ENCODE measurements around the gene AADACL2. TPM values are rescaled to one million over a fixed set of nuclear protein-coding genes. Genes with fewer than 3 reads are reported as not detected.
"Not testable (repeated sequence)": the region's sequence is repeated elsewhere in the genome, so short reads cannot be mapped to it uniquely, and the experiment has no call there.

The AADACL2 gene
- total and polyA plus RNA-seq, 9 of the 15 experiments (the other 6 are each of a cell fraction or from before 2014, with no cell fraction given), result not detected

- TF ChIP-seq FOXM1 (IDR thresholded peaks at IDR 0.05; ENCODE audit: low read depth) (no peak), FOXM1 (CRISPR knock-in tag; IDR thresholded peaks at IDR 0.05; ENCODE audit: low read depth) (no peak), MLX (CRISPR knock-in tag; conservative IDR thresholded peaks at IDR 0.05) (no peak), STAT6 (CRISPR knock-in tag; IDR thresholded peaks at IDR 0.05) (no peak), SNRNP70 (optimal IDR thresholded peaks at IDR 0.05; ENCODE audit: low read depth, low read length) (no peak), SMARCE1 (IDR thresholded peaks at IDR 0.05) (no peak)
- H3K9me1 ChIP-seq (ENCODE audit: control insufficient read depth, insufficient read depth, low read length), result no peaks in the 10 kb centered on the region
- no peaks in the 10 kb centered on the region for H3K36me3 ChIP-seq (ENCODE audit: control insufficient read depth, insufficient read depth, low read length)
- no peaks in the 10 kb centered on the region for H3K79me2 ChIP-seq (ENCODE audit: control insufficient read depth, insufficient read depth, low read length)
- no peak overlapping the region for H3K9ac ChIP-seq (ENCODE audit: insufficient read depth in 1 of 2, low read depth in 2 of 2, low read length in 2 of 2)
- no peak for ATAC-seq
- no peaks in the 10 kb centered on the region for H3K27me3 ChIP-seq (ENCODE audit: control insufficient read depth in 2 of 2, insufficient read depth in 2 of 2, low read length in 2 of 2)
- no peak for FAIRE-seq
- BruUV-seq (replicated peaks), result no TSS peak
- no peak overlapping the region for H3K4me2 ChIP-seq (ENCODE audit: insufficient read depth, low read length)
- in situ Hi-C loops (cut with MboI), result no loop called here
- H3K27ac ChIP-seq (ENCODE audit: extremely low read depth, low read depth, low read length), result no peak overlapping the region
- intact Hi-C loops (cut with micrococcal nuclease), result no loop called here
- H4K20me1 ChIP-seq (replicated peaks; ENCODE audit: control insufficient read depth, insufficient read depth, low read length), result no peaks in the 10 kb centered on the region
- ChIA-PET POLR2A (interaction anchor here (0.6 to 1.0 kb wide), 2 partner anchors 11 to 74 kb away, joined by 3 read pairs; no protein-coding TSS in a partner anchor), CTCF (ENCODE audit: low intra/inter-chr PET ratio) (no interaction called here)
- peaks cover 0 to 5% of the 10 kb centered on the region in 2 experiments; a peak in 1 of 5 replicates for H3K4me1 ChIP-seq (replicated peaks in 1 of 2; ENCODE audit: control insufficient read depth in 2 of 2, insufficient read depth in 2 of 2, low read length in 2 of 2)
- peaks cover 2% of the 10 kb centered on the region; the same call in 1 of the 2 replicates for H3K9me3 ChIP-seq (replicated peaks; ENCODE audit: control insufficient read depth, insufficient read depth, low read depth, low read length)
- H3K4me3 ChIP-seq, result no peak overlapping the region
- H2AFZ ChIP-seq (ENCODE audit: low read depth, low read length), result no peak overlapping the region
- DNase-seq (ENCODE audit: extremely low read depth in 1 of 4, low spot score in 3 of 4), result no peak
- 13% methylated on average over 1 of the region's 1 CpG for WGBS (ENCODE audit: insufficient coverage, low coverage, missing lambda C conversion rate)
Measured at GRCh38 chr3:151789853-151790463, 56.2 kb downstream of the AADACL2 start.

GRCh38 chr3:151790763-151791162, 57.0 kb downstream of the AADACL2 start:
- DNase-seq (ENCODE audit: extremely low read depth in 1 of 4, low spot score in 3 of 4); H3K4me3 ChIP-seq; H3K9ac ChIP-seq (ENCODE audit: insufficient read depth in 1 of 2, low read depth in 2 of 2, low read length in 2 of 2); H3K27ac ChIP-seq (ENCODE audit: extremely low read depth, low read depth, low read length); H3K4me2 ChIP-seq (ENCODE audit: insufficient read depth, low read length); intact Hi-C loops (cut with micrococcal nuclease); in situ Hi-C loops (cut with MboI); H3K9me3 ChIP-seq (replicated peaks; ENCODE audit: control insufficient read depth, insufficient read depth, low read depth, low read length); H3K79me2 ChIP-seq (ENCODE audit: control insufficient read depth, insufficient read depth, low read length); BruUV-seq (replicated peaks); H2AFZ ChIP-seq (ENCODE audit: low read depth, low read length); H3K27me3 ChIP-seq (ENCODE audit: control insufficient read depth in 2 of 2, insufficient read depth in 2 of 2, low read length in 2 of 2); H3K4me1 ChIP-seq (replicated peaks in 1 of 2; ENCODE audit: control insufficient read depth in 2 of 2, insufficient read depth in 2 of 2, low read length in 2 of 2); H3K9me1 ChIP-seq (ENCODE audit: control insufficient read depth, insufficient read depth, low read length); H4K20me1 ChIP-seq (replicated peaks; ENCODE audit: control insufficient read depth, insufficient read depth, low read length); ATAC-seq; CTCF ChIA-PET (ENCODE audit: low intra/inter-chr PET ratio); FAIRE-seq; H3K36me3 ChIP-seq (ENCODE audit: control insufficient read depth, insufficient read depth, low read length): not testable (repeated sequence)
- POLR2A ChIA-PET, result interaction anchor here (0.6 kb wide), 1 partner anchor 120 kb away, joined by 3 read pairs; no protein-coding TSS in a partner anchor
- 48% methylated on average over 2 of the region's 2 CpGs for WGBS (ENCODE audit: insufficient coverage, low coverage, missing lambda C conversion rate)
